SK-N-DZ (cell line): ENCODE data around the gene FKBP11.

ENCODE experiments used
- small RNA-seq, 2 experiments: library from RNA; depleted of rRNA; stranded (forward); fragments of <200 nt; gene quantifications; one replicate each; pipeline ENCODE3, GENCODE V24; 2014

Gene FKBP11

Small RNAs within 50 kb of the gene (small RNA-seq; reads per million reads assigned to genes)
- gene AC073610.1 (0 reads per million in 2 experiments), gene RNU6-600P (0 reads per million in 2 experiments)
